Astrocyte (in vitro differentiated cells and primary cell): ENCODE data around the gene DCP1B. TPM values are rescaled to one million over a fixed set of nuclear protein-coding genes. Genes with fewer than 3 reads are reported as not detected.

ENCODE experiments used
- DNase-seq: peaks from one replicate; pipeline ENCODE4 v3.0.0-alpha.2; 2010; ENCODE audit warnings: low read depth
- FAIRE-seq: peaks from 2 replicates; lab custom pipeline; 2011; peaks lifted over from hg19 to GRCh38; lab: Jason Lieb, UNC
- H2AFZ ChIP-seq: 2 replicates; pipeline ENCODE4 v1.6.0; 2012; ENCODE audit warnings: low read depth, low read length, inconsistent platforms
- H3K27ac ChIP-seq: 2 replicates; pipeline ENCODE4 v1.5.1; 2011; ENCODE audit warnings: low read depth, low read length, inconsistent platforms
- H3K27me3 ChIP-seq: 2 replicates; pipeline ENCODE4 v1.6.0; 2011; ENCODE audit warnings: low read length, inconsistent platforms; ENCODE audit not compliant: insufficient read depth
- H3K36me3 ChIP-seq: 2 replicates; pipeline ENCODE4 v1.5.1; 2011; ENCODE audit warnings: low read length, inconsistent platforms; ENCODE audit not compliant: insufficient read depth
- H3K4me1 ChIP-seq: 2 replicates; pipeline ENCODE4 v1.5.1; 2011; ENCODE audit warnings: low read length, inconsistent platforms; ENCODE audit not compliant: insufficient read depth
- H3K4me2 ChIP-seq: 2 replicates; pipeline ENCODE4 v1.6.0; 2012; ENCODE audit warnings: low read length, inconsistent platforms
- H3K4me3 ChIP-seq: 2 replicates; pipeline ENCODE4 v1.5.1; 2011; ENCODE audit warnings: low read depth, mild to moderate bottlenecking, low read length, inconsistent platforms; ENCODE audit not compliant: insufficient read depth
- H3K79me2 ChIP-seq: 2 replicates; pipeline ENCODE4 v1.6.0; 2012; ENCODE audit warnings: mild to moderate bottlenecking, low read length, inconsistent platforms; ENCODE audit not compliant: insufficient read depth
- H3K9ac ChIP-seq: 2 replicates; pipeline ENCODE4 v1.6.0; 2012; ENCODE audit warnings: mild to moderate bottlenecking, low read length, inconsistent platforms
- H3K9me3 ChIP-seq: 2 replicates; pipeline ENCODE4 v1.5.1; 2012; ENCODE audit warnings: low read depth, mild to moderate bottlenecking, low read length, inconsistent platforms; ENCODE audit not compliant: insufficient read depth
- H4K20me1 ChIP-seq: 2 replicates; pipeline ENCODE4 v1.6.0; 2012; ENCODE audit warnings: low read length, inconsistent platforms; ENCODE audit not compliant: insufficient read depth
- H3K27ac Mint-ChIP-seq: one replicate; pipeline ENCODE4 v1.8.0; 2021; ENCODE audit warnings: mild to moderate bottlenecking, mixed read lengths; ENCODE audit not compliant: unreplicated experiment
- H3K27me3 Mint-ChIP-seq: one replicate; pipeline ENCODE4 v1.8.0; 2021; ENCODE audit warnings: low read depth, mixed read lengths; ENCODE audit not compliant: unreplicated experiment
- H3K36me3 Mint-ChIP-seq: one replicate; pipeline ENCODE4 v1.8.0; 2021; ENCODE audit warnings: low read depth, mixed read lengths; ENCODE audit not compliant: unreplicated experiment
- H3K4me1 Mint-ChIP-seq: one replicate; pipeline ENCODE4 v1.8.0; 2021; ENCODE audit warnings: low read depth, mixed read lengths; ENCODE audit not compliant: unreplicated experiment
- H3K4me3 Mint-ChIP-seq: one replicate; pipeline ENCODE4 v1.8.0; 2021; ENCODE audit warnings: mild to moderate bottlenecking, moderate library complexity, mixed read lengths; ENCODE audit not compliant: unreplicated experiment
- H3K9me3 Mint-ChIP-seq: one replicate; pipeline ENCODE4 v1.8.0; 2021; ENCODE audit warnings: mild to moderate bottlenecking, mixed read lengths; ENCODE audit not compliant: unreplicated experiment
- EZH2 ChIP-seq: IDR thresholded peaks from 2 replicates; pipeline ENCODE4 v1.6.1; 2012; ENCODE audit warnings: mild to moderate bottlenecking, low read length, inconsistent platforms; ENCODE audit not compliant: insufficient read depth
- total RNA-seq: library from RNA; stranded (reverse); gene quantifications from 2 replicates; pipeline ENCODE4 v1.2.1, GENCODE V29; 2021
- TF ChIP-seq, protein P1 (sequence below): IDR thresholded peaks from 2 replicates; pipeline ENCODE4 v1.5.1; 2011; ENCODE audit warnings: low read depth, mild to moderate bottlenecking, inconsistent platforms, low read length, moderate library complexity; ENCODE audit not compliant: insufficient read depth

DCP1B gene
- total RNA-seq, 1 donor from 2014 or later: 13.1 TPM

- H3K36me3 ChIP-seq: peaks cover 19% of the 10 kb centered on the region
Observed at GRCh38 chr12:1993871-1994371, 10.3 kb downstream of the DCP1B start.

GRCh38 chr12:1993341-1993740, 10.9 kb downstream of the DCP1B start:
- Mint-ChIP-seq H3K36me3 (peaks cover 16% of the 10 kb centered on the region), H3K9me3 (peaks cover 2% of the 10 kb centered on the region), H3K27ac (peak overlapping the region; percentile 27), H3K4me3 (no peak overlapping the region), H3K27me3 (no peaks in the 10 kb centered on the region), H3K4me1 (peaks cover 20% of the 10 kb centered on the region)
- no peak overlapping the region for H2AFZ ChIP-seq
- FAIRE-seq (peak; percentile 52), DNase-seq (peak; percentile 93)
- TF ChIP-seq, protein P1, sequence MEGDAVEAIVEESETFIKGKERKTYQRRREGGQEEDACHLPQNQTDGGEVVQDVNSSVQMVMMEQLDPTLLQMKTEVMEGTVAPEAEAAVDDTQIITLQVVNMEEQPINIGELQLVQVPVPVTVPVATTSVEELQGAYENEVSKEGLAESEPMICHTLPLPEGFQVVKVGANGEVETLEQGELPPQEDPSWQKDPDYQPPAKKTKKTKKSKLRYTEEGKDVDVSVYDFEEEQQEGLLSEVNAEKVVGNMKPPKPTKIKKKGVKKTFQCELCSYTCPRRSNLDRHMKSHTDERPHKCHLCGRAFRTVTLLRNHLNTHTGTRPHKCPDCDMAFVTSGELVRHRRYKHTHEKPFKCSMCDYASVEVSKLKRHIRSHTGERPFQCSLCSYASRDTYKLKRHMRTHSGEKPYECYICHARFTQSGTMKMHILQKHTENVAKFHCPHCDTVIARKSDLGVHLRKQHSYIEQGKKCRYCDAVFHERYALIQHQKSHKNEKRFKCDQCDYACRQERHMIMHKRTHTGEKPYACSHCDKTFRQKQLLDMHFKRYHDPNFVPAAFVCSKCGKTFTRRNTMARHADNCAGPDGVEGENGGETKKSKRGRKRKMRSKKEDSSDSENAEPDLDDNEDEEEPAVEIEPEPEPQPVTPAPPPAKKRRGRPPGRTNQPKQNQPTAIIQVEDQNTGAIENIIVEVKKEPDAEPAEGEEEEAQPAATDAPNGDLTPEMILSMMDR: no peak
- TF ChIP-seq EZH2: no peak
- no peaks in the 10 kb centered on the region for H3K9me3 ChIP-seq
- H3K9ac ChIP-seq: no peak overlapping the region
- peak overlapping the region; percentile 28 for H3K4me2 ChIP-seq
- H4K20me1 ChIP-seq: peaks cover 23% of the 10 kb centered on the region
- H3K4me3 ChIP-seq: no peak overlapping the region
- H3K4me1 ChIP-seq: no peaks in the 10 kb centered on the region
- H3K27me3 ChIP-seq: no peaks in the 10 kb centered on the region
- peaks cover 3% of the 10 kb centered on the region for H3K79me2 ChIP-seq
- peak overlapping the region; percentile 54 for H3K27ac ChIP-seq
- H3K36me3 ChIP-seq: peaks cover 19% of the 10 kb centered on the region

More at GRCh38 chr12:1993871-1994371, 10.3 kb downstream of the DCP1B start:
- Histone ChIP-seq H3K4me2 (no peak overlapping the region), H3K4me1 (no peaks in the 10 kb centered on the region), H3K79me2 (peaks cover 9% of the 10 kb centered on the region), H3K9me3 (no peaks in the 10 kb centered on the region), H2AFZ (no peak overlapping the region), H3K4me3 (no peak overlapping the region), H3K9ac (no peak overlapping the region), H3K27ac (peak overlapping the region; percentile 54), H3K27me3 (no peaks in the 10 kb centered on the region), H4K20me1 (peaks cover 25% of the 10 kb centered on the region)
- TF ChIP-seq, protein P1: no peak
- TF ChIP-seq EZH2: no peak
- Mint-ChIP-seq H3K27ac (no peak overlapping the region), H3K4me1 (peaks cover 22% of the 10 kb centered on the region), H3K27me3 (no peaks in the 10 kb centered on the region), H3K4me3 (no peak overlapping the region), H3K9me3 (peaks cover 2% of the 10 kb centered on the region), H3K36me3 (peaks cover 16% of the 10 kb centered on the region)
- DNase-seq (peak; percentile 85), FAIRE-seq (no peak)

GRCh38 chr12:1992732-1993131, 11.5 kb downstream of the DCP1B start:
- TF ChIP-seq, protein P1: no peak
- no peak for TF ChIP-seq EZH2
- peaks cover 3% of the 10 kb centered on the region for H3K9me3 Mint-ChIP-seq
- H3K9ac ChIP-seq: no peak overlapping the region
- no peaks in the 10 kb centered on the region for H3K9me3 ChIP-seq
- H2AFZ ChIP-seq: no peak overlapping the region
- FAIRE-seq (no peak), DNase-seq (no peak)
- H3K4me1 Mint-ChIP-seq: peaks cover 18% of the 10 kb centered on the region
- no peaks in the 10 kb centered on the region for H3K27me3 ChIP-seq
- H3K4me3 Mint-ChIP-seq: no peak overlapping the region
- peaks cover 21% of the 10 kb centered on the region for H3K36me3 Mint-ChIP-seq
- no peak overlapping the region for H3K4me3 ChIP-seq
- peaks cover 3% of the 10 kb centered on the region for H3K79me2 ChIP-seq
- peaks cover 22% of the 10 kb centered on the region for H3K36me3 ChIP-seq
- peak overlapping the region; percentile 42 for H3K27ac ChIP-seq
- H3K27me3 Mint-ChIP-seq: no peaks in the 10 kb centered on the region
- H4K20me1 ChIP-seq: peaks cover 19% of the 10 kb centered on the region
- peak overlapping the region; percentile 27 for H3K27ac Mint-ChIP-seq
- H3K4me1 ChIP-seq: no peaks in the 10 kb centered on the region
- peak overlapping the region; percentile 28 for H3K4me2 ChIP-seq
